HepG2 (cell line): ENCODE results near the gene FOXK2. TPM values are rescaled to one million over a fixed set of nuclear protein-coding genes. Genes with fewer than 3 reads are reported as not detected.

Experiments used
- ATAC-seq: fragments of 200-7000 bp; cut with Tn5 transposase; 3 replicates; pipeline ENCODE4 v1.9.1; 2020; ENCODE audit warnings: mild to moderate bottlenecking, moderate library complexity
- BruUV-seq: library from RNA; stranded (reverse); fragments of 400-500 nt; replicated peaks from 2 replicates; lab custom pipeline; 2021; lab: Mats Ljungman, UMichigan
- CTCF ChIA-PET: fragments of 300-600 bp; formaldehyde crosslinking; extraction: SDS; loops from one replicate; lab custom pipeline; 2021; ENCODE audit warnings: low total read pairs, inconsistent platforms, low intra/inter-chr PET ratio; lab: Yijun Ruan, JAX
- POLR2A ChIA-PET: fragments of 350-600 bp; sonication (Branson Sonifier 250); formaldehyde crosslinking; loops from one replicate; lab custom pipeline; 2020; ENCODE audit warnings: antibody characterized with exemption, inconsistent platforms; lab: Yijun Ruan, JAX
- DNase-seq: peaks from one replicate; pipeline ENCODE4 v3.0.0-alpha.2; 2015; ENCODE audit warnings: low spot score
- FAIRE-seq: peaks from 3 replicates; lab custom pipeline; 2011; peaks lifted over from hg19 to GRCh38; lab: Jason Lieb, UNC
- H2AFZ ChIP-seq: one replicate; pipeline ENCODE4 v1.6.1; 2011; ENCODE audit warnings: low read length, inconsistent platforms
- H3K27ac ChIP-seq: fragments of 300-600 bp; 3 replicates; pipeline ENCODE4 v1.8.0; 2011; ENCODE audit warnings: mixed run types, mild to moderate bottlenecking, mixed read lengths, low read length, inconsistent platforms; ENCODE audit not compliant: insufficient read depth; ENCODE audit errors: extremely low read length
- H3K27me3 ChIP-seq, 2 experiments: fragments of 200-600 bp in 1 of 2; 2 replicates in 1 of 2; 3 replicates in 1 of 2; pipeline versions ENCODE4 v1.6.0 to v1.8.0; 2011; ENCODE audit warnings: low read length in 2 of 2, mild to moderate bottlenecking in 2 of 2, moderate library complexity in 2 of 2, inconsistent platforms in 1 of 2; ENCODE audit not compliant: insufficient read depth in 2 of 2, control insufficient read depth in 1 of 2
- H3K36me3 ChIP-seq, 2 experiments: fragments of 200-600 bp in 1 of 2; replicated peaks in 1 of 2; 2 replicates in 1 of 2; 3 replicates in 1 of 2; pipeline versions ENCODE4 v1.5.1 to v1.8.0; 2011; ENCODE audit warnings: low read length in 2 of 2, inconsistent platforms in 1 of 2; ENCODE audit not compliant: insufficient read depth in 2 of 2, control insufficient read depth in 1 of 2
- H3K4me1 ChIP-seq: 2 replicates; pipeline ENCODE4 v1.5.1; 2012; ENCODE audit warnings: low read length, inconsistent platforms; ENCODE audit not compliant: insufficient read depth
- H3K4me2 ChIP-seq: 2 replicates; pipeline ENCODE4 v1.6.0; 2011; ENCODE audit warnings: low read depth, low read length, inconsistent platforms
- H3K4me3 ChIP-seq, 3 experiments: fragments of 200-600 bp in 1 of 3; sonication (generic), shearing (Covaris generic) in 1 of 3; replicated peaks in 1 of 3; 2 replicates each; pipeline ENCODE4 v1.5.1; 2011 to 2016; ENCODE audit warnings: low read length in 3 of 3, inconsistent platforms in 2 of 3, low read depth in 2 of 3, mild to moderate bottlenecking in 2 of 3, control low read depth in 1 of 3, mixed read lengths in 1 of 3; ENCODE audit not compliant: insufficient read depth in 1 of 3
- H3K79me2 ChIP-seq: one replicate; pipeline ENCODE4 v1.6.1; 2011; ENCODE audit warnings: low read length, inconsistent platforms; ENCODE audit not compliant: insufficient read depth
- H3K9ac ChIP-seq: 2 replicates; pipeline ENCODE4 v1.6.0; 2011; ENCODE audit warnings: mild to moderate bottlenecking, low read depth, low read length, inconsistent platforms; ENCODE audit not compliant: insufficient read depth
- H3K9me3 ChIP-seq: 2 replicates; pipeline ENCODE4 v1.5.1; 2012; ENCODE audit warnings: mild to moderate bottlenecking, low read length
- H4K20me1 ChIP-seq: 2 replicates; pipeline ENCODE4 v1.6.0; 2011; ENCODE audit warnings: inconsistent platforms, mild to moderate bottlenecking, low read length, moderate library complexity; ENCODE audit not compliant: insufficient read depth
- ERF ChIP-seq: IDR thresholded peaks from 2 replicates; pipeline ENCODE4 v1.6.1; 2018; ENCODE audit warnings: missing biosample characterization, missing genetic modification reagents
- GABPA ChIP-seq, 2 experiments: IDR thresholded peaks; 2 replicates each; pipeline ENCODE4 v1.6.1; 2011 to 2016; ENCODE audit warnings: low read depth in 2 of 2, low read length in 1 of 2, missing biosample characterization in 1 of 2, missing genetic modification characterization in 1 of 2
- LCORL ChIP-seq, 2 experiments: fragments of 450-650 bp in 1 of 2; sonication (generic) in 1 of 2; formaldehyde crosslinking in 1 of 2; IDR thresholded peaks; 2 replicates each; pipeline versions ENCODE4 v1.5.0 to v1.6.1; 2017 to 2020; ENCODE audit warnings: antibody characterized with exemption in 1 of 2, missing genetic modification reagents in 1 of 2
- MAZ ChIP-seq, 2 experiments: sonication (generic) in 1 of 2; formaldehyde crosslinking in 1 of 2; IDR thresholded peaks; 2 replicates each; pipeline versions ENCODE4 v1.5.0 to v1.6.1; 2012 to 2020; ENCODE audit warnings: low read depth in 2 of 2, mild to moderate bottlenecking in 2 of 2, borderline replicate concordance in 1 of 2, improper control_type of control experiment in 1 of 2, low read length in 1 of 2, missing genetic modification reagents in 1 of 2, moderate library complexity in 1 of 2
- MTA1 ChIP-seq: sonication (generic); formaldehyde crosslinking; IDR thresholded peaks from 2 replicates; pipeline ENCODE4 v1.4.0; 2020; ENCODE audit warnings: missing genetic modification reagents, mild to moderate bottlenecking, borderline replicate concordance
- MYC ChIP-seq: sonication (generic); formaldehyde crosslinking; IDR thresholded peaks from 2 replicates; pipeline ENCODE4 v1.9.0; 2021; ENCODE audit warnings: missing genetic modification reagents, borderline replicate concordance
- SP4 ChIP-seq: sonication (generic); formaldehyde crosslinking; IDR thresholded peaks from 2 replicates; pipeline ENCODE4 v1.8.1; 2023; ENCODE audit warnings: mild to moderate bottlenecking, missing genetic modification reagents
- SRSF4 ChIP-seq: fragments of 200-400 bp; formaldehyde crosslinking; IDR thresholded peaks from one replicate; pipeline ENCODE4 v1.6.1; 2018; ENCODE audit warnings: mild to moderate bottlenecking, low read depth, low read length, moderate library complexity; ENCODE audit not compliant: poor library complexity, severe bottlenecking
- SRY ChIP-seq: sonication (generic); formaldehyde crosslinking; IDR thresholded peaks from 2 replicates; pipeline ENCODE4 v1.8.0; 2022; ENCODE audit warnings: mild to moderate bottlenecking, missing genetic modification reagents
- TCF7L2 ChIP-seq: IDR thresholded peaks from 2 replicates; pipeline ENCODE4 v1.6.1; 2011; ENCODE audit warnings: mild to moderate bottlenecking, low read depth, low read length, moderate library complexity
- U2AF2 ChIP-seq: fragments of 200-400 bp; formaldehyde crosslinking; IDR thresholded peaks from 2 replicates; pipeline ENCODE4 v1.6.1; 2017; ENCODE audit warnings: low read depth, mild to moderate bottlenecking, low read length
- ZKSCAN5 ChIP-seq: sonication (generic); formaldehyde crosslinking; IDR thresholded peaks from 2 replicates; pipeline ENCODE4 v1.5.1; 2020; ENCODE audit warnings: mild to moderate bottlenecking, missing genetic modification reagents
- ZNF331 ChIP-seq: sonication (generic); formaldehyde crosslinking; IDR thresholded peaks from 2 replicates; pipeline ENCODE4 v1.4.0; 2020; ENCODE audit warnings: missing genetic modification reagents
- ZNF788 ChIP-seq: sonication (generic); formaldehyde crosslinking; IDR thresholded peaks from 2 replicates; pipeline ENCODE4 v1.5.0; 2020; ENCODE audit warnings: mild to moderate bottlenecking, missing genetic modification reagents, borderline replicate concordance
- WGBS: methylation state at CpG from one replicate; pipeline ENCODE4 v1.1.6; 2017; ENCODE audit warnings: low lambda C conversion rate; 5-methylcytosine and 5-hydroxymethylcytosine counted together
- in situ Hi-C: cut with HindIII; loops from 2 replicates; pipeline ENCODE4 v1.10.0; 2017; ENCODE audit warnings: low pct_unique_long_range_greater_than_20kb; ENCODE audit not compliant: extremely low pct_ligation_motif_present
- intact Hi-C: fragments of 100-400 bp; cut with micrococcal nuclease; formaldehyde crosslinking; loops from one replicate; pipeline ENCODE4 v1.10.0; 2022; ENCODE audit not compliant: unreplicated experiment
- polyA plus RNA-seq, 8 experiments: library from polyadenylated mRNA; depleted of rRNA in 3 of 8; stranded (reverse) in 7 of 8; unstranded in 1 of 8; fragments of >200 nt; fragmentation: Illumina TruSeq in 4 of 8; extraction: Trizol in 4 of 8; gene quantifications; 2 replicates each; pipeline versions ENCODE4 v1.2.1 to v1.2.3, GENCODE V29; 2011 to 2016; ENCODE audit warnings: low read depth in 4 of 8, missing spikeins in 1 of 8, mixed read lengths in 1 of 8; ENCODE audit not compliant: insufficient read depth in 1 of 8
- total RNA-seq, 5 experiments: library from RNA; depleted of rRNA; stranded (reverse); fragments of >200 nt; fragmentation: Illumina TruSeq; extraction: Trizol; gene quantifications; 2 replicates each; pipeline ENCODE4 v1.2.3, GENCODE V29; 2016; ENCODE audit warnings: low read depth in 1 of 5
- TF ChIP-seq, protein P1 (sequence below): sonication (generic); formaldehyde crosslinking; IDR thresholded peaks from 2 replicates; pipeline ENCODE4 v1.4.0; 2020; ENCODE audit warnings: missing genetic modification reagents; ENCODE audit errors: not compliant biosample characterization
- TF ChIP-seq, protein P2 (sequence below): IDR thresholded peaks from 2 replicates; pipeline ENCODE4 v1.6.1; 2016

The FOXK2 gene
- total and polyA plus RNA-seq, 2 of the 13 experiments (the other 11 are each of a cell fraction or from before 2014, with no cell fraction given) = 67.1 to 67.2 TPM

DNA sequence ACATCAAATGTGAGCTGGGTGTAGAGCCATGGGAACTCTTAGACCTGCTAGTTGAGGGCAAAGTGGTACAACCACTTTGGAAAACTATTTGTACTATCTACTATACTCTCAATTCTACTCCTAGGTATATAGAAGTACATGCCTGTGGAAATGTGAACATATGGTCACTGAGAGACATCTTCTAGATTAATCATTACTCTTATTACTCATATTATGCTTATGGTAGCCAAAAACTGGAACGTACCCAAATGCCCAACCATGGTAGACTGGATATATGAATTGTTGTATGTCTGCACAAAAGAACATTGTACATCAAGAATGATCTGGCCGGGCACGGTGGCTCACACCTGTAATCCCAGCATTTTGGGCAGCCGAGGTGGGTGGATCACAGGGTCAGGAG is 126.0 kb downstream of the FOXK2 start:
- FAIRE-seq = no peak
- POLR2A ChIA-PET = interaction anchor here (0.8 kb wide), 1 partner anchor 128 kb away, joined by 3 read pairs; no protein-coding TSS in a partner anchor
- no peak for ATAC-seq

DNA sequence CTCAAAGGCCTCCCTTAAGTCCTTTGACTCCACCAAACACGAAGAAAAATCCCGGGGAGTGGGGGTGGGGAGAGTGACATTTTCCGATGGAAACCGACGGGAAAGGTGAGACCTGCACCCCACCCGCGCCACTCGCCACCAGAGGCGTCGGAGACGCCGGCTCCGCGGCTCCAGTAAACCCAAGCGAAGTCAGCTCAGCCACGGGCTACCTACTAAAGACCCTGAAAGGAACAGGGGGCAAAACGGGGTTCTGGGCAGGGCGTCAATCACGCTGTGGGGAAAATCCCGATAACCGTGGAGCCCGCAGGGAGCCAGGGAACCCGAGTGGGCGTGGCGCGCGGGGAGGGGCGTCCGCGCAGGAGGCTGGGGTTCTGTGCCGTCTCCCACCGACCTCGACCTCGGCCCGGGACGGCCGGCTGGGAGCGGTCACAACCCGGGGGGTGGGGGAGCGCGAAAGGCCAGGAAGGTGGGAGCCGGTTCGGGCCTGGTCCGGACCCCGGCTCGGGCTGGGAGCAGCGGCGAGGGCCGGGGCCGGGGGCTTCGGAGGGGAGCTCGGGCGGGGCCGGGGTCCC is 128.1 kb downstream of the FOXK2 start:
- peak; percentile 37 for ATAC-seq
- Histone ChIP-seq H3K27me3 (no peaks in the 10 kb centered on the region; a peak in 1 of 5 replicates), H3K36me3 (peaks cover 16 to 20% of the 10 kb centered on the region in 2 experiments), H3K79me2 (peaks cover 49% of the 10 kb centered on the region), H2AFZ (no peak overlapping the region), H3K4me3 (peak overlapping the region; percentile 85 to 100 (median 94)), H3K27ac (peak overlapping the region; percentile 88), H3K4me2 (peak overlapping the region; percentile 99), H4K20me1 (peaks cover 37% of the 10 kb centered on the region), H3K9ac (peak overlapping the region; percentile 99), H3K4me1 (peaks cover 44% of the 10 kb centered on the region), H3K9me3 (no peaks in the 10 kb centered on the region)
- no peak for DNase-seq
- under 1% methylated on average over 21 of the region's 54 CpGs for WGBS
- in situ Hi-C loops (no loop called here), intact Hi-C loops (no loop called here)
- no peak for FAIRE-seq
- ChIA-PET POLR2A (no interaction called here), CTCF (no interaction called here)
- BruUV-seq = no TSS peak
- no peak for TF ChIP-seq SRSF4
- TF ChIP-seq MAZ (IDR thresholded peaks at IDR 0.05; ENCODE audit: borderline replicate concordance, low read depth, low read length) = 0 out of 2 replicates have a peak, but pooled peaks have one; percentile 23
- TF ChIP-seq MAZ (CRISPR knock-in tag; IDR thresholded peaks at IDR 0.05; ENCODE audit: low read depth) = no peak
- TF ChIP-seq, protein P1, sequence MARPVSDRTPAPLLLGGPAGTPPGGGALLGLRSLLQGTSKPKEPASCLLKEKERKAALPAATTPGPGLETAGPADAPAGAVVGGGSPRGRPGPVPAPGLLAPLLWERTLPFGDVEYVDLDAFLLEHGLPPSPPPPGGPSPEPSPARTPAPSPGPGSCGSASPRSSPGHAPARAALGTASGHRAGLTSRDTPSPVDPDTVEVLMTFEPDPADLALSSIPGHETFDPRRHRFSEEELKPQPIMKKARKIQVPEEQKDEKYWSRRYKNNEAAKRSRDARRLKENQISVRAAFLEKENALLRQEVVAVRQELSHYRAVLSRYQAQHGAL (CRISPR knock-in tag) = peak; percentile 3
- no peak for TF ChIP-seq ZKSCAN5 (CRISPR knock-in tag)
- no peak for TF ChIP-seq U2AF2
- TF ChIP-seq ERF (CRISPR knock-in tag) = no peak
- no peak; the same call in 1 of the 2 replicates for TF ChIP-seq MYC (CRISPR knock-in tag)
- TF ChIP-seq SRY (CRISPR knock-in tag) = no peak
- no peak for TF ChIP-seq SP4 (CRISPR knock-in tag)
- TF ChIP-seq, protein P2, sequence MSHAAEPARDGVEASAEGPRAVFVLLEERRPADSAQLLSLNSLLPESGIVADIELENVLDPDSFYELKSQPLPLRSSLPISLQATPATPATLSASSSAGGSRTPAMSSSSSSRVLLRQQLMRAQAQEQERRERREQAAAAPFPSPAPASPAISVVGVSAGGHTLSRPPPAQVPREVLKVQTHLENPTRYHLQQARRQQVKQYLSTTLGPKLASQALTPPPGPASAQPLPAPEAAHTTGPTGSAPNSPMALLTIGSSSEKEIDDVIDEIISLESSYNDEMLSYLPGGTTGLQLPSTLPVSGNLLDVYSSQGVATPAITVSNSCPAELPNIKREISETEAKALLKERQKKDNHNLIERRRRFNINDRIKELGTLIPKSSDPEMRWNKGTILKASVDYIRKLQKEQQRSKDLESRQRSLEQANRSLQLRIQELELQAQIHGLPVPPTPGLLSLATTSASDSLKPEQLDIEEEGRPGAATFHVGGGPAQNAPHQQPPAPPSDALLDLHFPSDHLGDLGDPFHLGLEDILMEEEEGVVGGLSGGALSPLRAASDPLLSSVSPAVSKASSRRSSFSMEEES (CRISPR knock-in tag) = no peak
- TF ChIP-seq TCF7L2 = no peak
- TF ChIP-seq ZNF331 (CRISPR knock-in tag) = no peak

More for the DNA sequence above, 126.0 kb downstream of the FOXK2 start:
- DNase-seq = no peak
- no peak overlapping the region for H3K27ac ChIP-seq
- H3K9me3 ChIP-seq = no peaks in the 10 kb centered on the region
- H3K9ac ChIP-seq = no peak overlapping the region; the same call in 1 of the 2 replicates
- peaks cover 30 to 39% of the 10 kb centered on the region in 2 experiments for H3K36me3 ChIP-seq
- WGBS = 97% methylated on average over 4 of the region's 4 CpGs
- no peaks in the 10 kb centered on the region; a peak in 1 of 5 replicates for H3K27me3 ChIP-seq
- in situ Hi-C loops (no loop called here), intact Hi-C loops (no loop called here)
- H3K4me3 ChIP-seq = peak overlapping the region in 1 of 3 experiments; percentile 35; a peak in 2 of 6 replicates
- peaks cover 70% of the 10 kb centered on the region for H3K79me2 ChIP-seq
- peaks cover 43% of the 10 kb centered on the region for H4K20me1 ChIP-seq
- H2AFZ ChIP-seq = no peak overlapping the region
- peak overlapping the region; percentile 99 for H3K4me2 ChIP-seq
- no peak for TF ChIP-seq ZNF788 (CRISPR knock-in tag)
- TF ChIP-seq GABPA (IDR thresholded peaks at IDR 0.05; ENCODE audit: low read depth, low read length) = no peak
- no peak for TF ChIP-seq GABPA (CRISPR knock-in tag; IDR thresholded peaks at IDR 0.05; ENCODE audit: low read depth)
- TF ChIP-seq LCORL (IDR thresholded peaks at IDR 0.05) = no peak
- TF ChIP-seq LCORL (CRISPR knock-in tag; IDR thresholded peaks at IDR 0.05) = no peak
- TF ChIP-seq MTA1 = no peak
- CTCF ChIA-PET = no interaction called here
- H3K4me1 ChIP-seq = peaks cover 43% of the 10 kb centered on the region
- BruUV-seq = no TSS peak
